Neural crest cell (in vitro differentiated cells): ENCODE results near the gene EPM2A. TPM values are rescaled to one million over a fixed set of nuclear protein-coding genes. Genes with fewer than 3 reads are reported as not detected.

Experiments
- DNase-seq: peaks from one replicate; pipeline ENCODE4 v3.0.0; 2021; ENCODE audit warnings: low read depth, mixed read lengths, low spot score
- H3K27ac Mint-ChIP-seq: one replicate; pipeline ENCODE4 v1.8.0; 2021; ENCODE audit warnings: mild to moderate bottlenecking, mixed read lengths; ENCODE audit not compliant: unreplicated experiment
- H3K27me3 Mint-ChIP-seq: 2 replicates; pipeline ENCODE4 v1.8.0; 2021; ENCODE audit warnings: low read depth, mild to moderate bottlenecking, mixed read lengths
- H3K36me3 Mint-ChIP-seq: 2 replicates; pipeline ENCODE4 v1.8.0; 2021; ENCODE audit warnings: low read depth, mild to moderate bottlenecking, mixed read lengths
- H3K4me1 Mint-ChIP-seq: 2 replicates; pipeline ENCODE4 v1.8.0; 2021; ENCODE audit warnings: mixed read lengths
- H3K4me3 Mint-ChIP-seq: one replicate; pipeline ENCODE4 v1.8.0; 2021; ENCODE audit warnings: mild to moderate bottlenecking, mixed read lengths
- H3K9me3 Mint-ChIP-seq: 2 replicates; pipeline ENCODE4 v1.8.0; 2021; ENCODE audit warnings: mixed read lengths
- CTCF ChIP-seq: fragments of 200-600 bp; sonication (generic); conservative IDR thresholded peaks from 2 replicates; pipeline ENCODE4 v1.5.0; 2021; ENCODE audit warnings: antibody characterized with exemption, mild to moderate bottlenecking
- total RNA-seq: library from RNA; stranded (reverse); gene quantifications from 2 replicates; pipeline ENCODE4 v1.2.1, GENCODE V29; 2021

EPM2A gene
- total RNA-seq, 1 donor from 2014 or later = 10.8 TPM

DNA sequence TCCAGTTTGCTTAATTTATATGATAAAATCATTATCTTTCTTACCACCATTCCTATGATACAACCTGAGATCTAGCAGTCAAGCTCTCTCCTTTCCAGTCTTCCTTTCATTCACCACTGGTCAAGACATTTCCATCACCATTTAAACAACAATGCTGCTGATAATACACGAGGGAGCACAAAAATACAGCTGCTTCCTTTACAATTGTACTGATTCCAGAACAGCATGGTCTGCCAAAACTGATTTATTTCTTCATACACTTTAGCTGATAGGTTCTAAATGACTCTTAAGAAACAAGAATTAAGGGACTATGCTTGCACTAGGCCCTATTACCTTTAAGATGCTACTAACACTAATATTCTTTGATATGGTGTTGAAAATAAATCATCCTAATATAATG lies 65.0 kb downstream of the EPM2A start:
- no peaks in the 10 kb centered on the region for H3K27me3 Mint-ChIP-seq
- TF ChIP-seq CTCF = no peak
- no peak overlapping the region for H3K27ac Mint-ChIP-seq
- H3K36me3 Mint-ChIP-seq = peaks cover 10% of the 10 kb centered on the region
- H3K4me3 Mint-ChIP-seq = no peak overlapping the region
- no peak for DNase-seq
- H3K4me1 Mint-ChIP-seq = no peaks in the 10 kb centered on the region
- H3K9me3 Mint-ChIP-seq = no peaks in the 10 kb centered on the region

DNA sequence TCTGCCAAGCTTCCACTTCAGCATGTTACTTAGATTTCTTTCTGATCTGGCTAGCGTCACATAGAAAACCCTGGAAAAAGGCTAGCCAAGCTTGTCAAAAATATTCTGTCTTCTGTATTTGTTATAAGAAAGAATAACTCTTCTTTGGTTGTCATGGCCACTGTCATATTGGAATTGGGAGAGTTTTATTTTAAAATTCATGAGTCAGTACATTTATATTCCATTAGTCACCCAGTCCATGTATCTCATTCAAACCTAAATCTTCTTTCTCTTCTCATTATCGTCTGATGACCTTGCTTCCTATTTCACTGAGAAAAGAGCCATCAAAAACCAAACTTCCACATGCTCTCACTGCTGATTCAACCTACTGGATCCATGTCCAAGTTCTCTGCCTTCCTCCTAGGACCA lies 65.7 kb downstream of the EPM2A start:
- Mint-ChIP-seq H3K9me3 (no peaks in the 10 kb centered on the region), H3K27ac (no peak overlapping the region), H3K4me1 (no peaks in the 10 kb centered on the region), H3K4me3 (no peak overlapping the region), H3K36me3 (peaks cover 8% of the 10 kb centered on the region), H3K27me3 (no peaks in the 10 kb centered on the region)
- DNase-seq = no peak
- TF ChIP-seq CTCF = no peak

DNA sequence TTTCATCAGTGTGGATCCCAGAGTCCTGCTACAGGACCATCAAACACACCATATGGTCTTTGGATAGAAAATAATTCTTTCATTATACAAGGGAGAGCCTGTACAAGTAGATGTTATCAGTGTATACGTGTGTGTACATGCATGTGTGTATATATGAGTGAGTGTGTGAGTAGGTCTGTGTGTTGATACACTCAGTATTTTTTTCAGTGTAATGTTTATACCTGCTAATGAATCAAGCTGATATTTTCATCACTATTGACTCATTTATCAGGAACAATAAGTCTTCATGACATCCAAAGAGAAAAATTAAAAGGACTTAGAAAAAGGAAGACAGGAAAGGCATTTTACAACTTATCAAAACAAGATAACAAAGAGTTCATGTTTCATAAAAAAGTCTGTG lies 66.5 kb downstream of the EPM2A start:
- Mint-ChIP-seq H3K4me1 (no peaks in the 10 kb centered on the region), H3K27ac (no peak overlapping the region), H3K36me3 (peaks cover 5% of the 10 kb centered on the region), H3K4me3 (no peak overlapping the region), H3K9me3 (no peaks in the 10 kb centered on the region), H3K27me3 (no peaks in the 10 kb centered on the region)
- TF ChIP-seq CTCF = no peak
- DNase-seq = no peak

GRCh38 chr6:145660676-145661075 lies 74.6 kb downstream of the EPM2A start:
- peak overlapping the region; percentile 20 for H3K27ac Mint-ChIP-seq

DNA sequence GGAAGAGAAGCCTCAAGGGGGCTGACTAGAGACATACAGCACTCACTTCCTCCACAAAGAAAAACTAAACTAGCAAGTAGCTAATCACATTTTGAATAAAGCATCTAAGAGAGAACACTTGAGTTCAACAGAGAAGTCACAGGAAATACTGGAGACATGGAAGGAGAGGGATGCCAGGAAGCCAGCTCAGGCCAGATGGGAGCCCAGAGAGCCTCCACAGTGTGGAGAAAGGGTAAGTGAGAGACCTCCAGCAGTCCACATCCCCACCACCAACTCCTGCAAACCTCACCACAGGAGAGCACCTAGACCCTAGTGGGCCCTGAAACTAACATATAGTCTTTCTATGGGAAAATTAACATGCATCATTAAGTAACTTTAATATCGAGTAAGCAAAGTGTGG lies 79.2 kb downstream of the EPM2A start:
- no peak overlapping the region for H3K27ac Mint-ChIP-seq
- H3K27me3 Mint-ChIP-seq = no peaks in the 10 kb centered on the region
- H3K9me3 Mint-ChIP-seq = no peaks in the 10 kb centered on the region
- TF ChIP-seq CTCF = no peak
- H3K4me3 Mint-ChIP-seq = no peak overlapping the region
- no peaks in the 10 kb centered on the region for H3K36me3 Mint-ChIP-seq
- no peaks in the 10 kb centered on the region for H3K4me1 Mint-ChIP-seq
- no peak for DNase-seq

More at GRCh38 chr6:145660676-145661075, 74.6 kb downstream of the EPM2A start:
- no peak for TF ChIP-seq CTCF
- H3K9me3 Mint-ChIP-seq = peaks cover 3% of the 10 kb centered on the region
- H3K36me3 Mint-ChIP-seq = peaks cover 5% of the 10 kb centered on the region
- no peak overlapping the region for H3K4me3 Mint-ChIP-seq
- no peaks in the 10 kb centered on the region for H3K4me1 Mint-ChIP-seq
- no peaks in the 10 kb centered on the region for H3K27me3 Mint-ChIP-seq
- DNase-seq = no peak

- Mint-ChIP-seq H3K36me3 (no peaks in the 10 kb centered on the region), H3K27me3 (no peaks in the 10 kb centered on the region), H3K27ac (no peak overlapping the region), H3K9me3 (no peaks in the 10 kb centered on the region), H3K4me3 (no peak overlapping the region), H3K4me1 (no peaks in the 10 kb centered on the region)
- TF ChIP-seq CTCF = no peak
- DNase-seq = no peak
Observed at GRCh38 chr6:145652572-145652971, 82.7 kb downstream of the EPM2A start.
